ENCODE measurements around the gene PYCR2.

PYCR2 gene

GRCh38 chr1:225876900-225877510 is 47.0 kb downstream of the PYCR2 start:
- no peak for DNase-seq (ENCODE audit: low read depth)

- no peak for DNase-seq (ENCODE audit: low read depth)
Observed at GRCh38 chr1:225875044-225875815, 48.8 kb downstream of the PYCR2 start.

GRCh38 chr1:225874431-225874830 is 49.6 kb downstream of the PYCR2 start:
- no peak for DNase-seq (ENCODE audit: low read depth)

GRCh38 chr1:225873281-225873850 is 50.7 kb downstream of the PYCR2 start:
- DNase-seq (ENCODE audit: low read depth) = no peak

- DNase-seq (ENCODE audit: low read depth) = no peak
Observed at GRCh38 chr1:225872075-225872430, 52.0 kb downstream of the PYCR2 start.

GRCh38 chr1:225871359-225872074 is 52.5 kb downstream of the PYCR2 start:
- no peak for DNase-seq (ENCODE audit: low read depth)

GRCh38 chr1:225870911-225871310 is 53.1 kb downstream of the PYCR2 start:
- DNase-seq (ENCODE audit: low read depth) = no peak

All from amniotic epithelial cell (primary cell).